HG03025 (cell line): ENCODE data around the gene BTRC.
"Not testable (repeated sequence)": the region's sequence is repeated elsewhere in the genome, so short reads cannot be mapped to it uniquely, and the experiment has no call there.

Experiments used
- ATAC-seq: cut with Tn5 transposase; IDR thresholded peaks from one replicate; pipeline ENCODE4 v1.9.1; 2021; ENCODE audit warnings: mild to moderate bottlenecking, moderate library complexity; ENCODE audit not compliant: unreplicated experiment, low FRiP score

BTRC gene

GRCh38 chr10:101385866-101386658 lies 32.1 kb downstream of the BTRC start:
- no peak for ATAC-seq

- no peak for ATAC-seq
Measured at GRCh38 chr10:101386659-101387259, 32.8 kb downstream of the BTRC start.

GRCh38 chr10:101388676-101389276 lies 34.8 kb downstream of the BTRC start:
- ATAC-seq, result no peak

GRCh38 chr10:101389532-101389931 lies 35.6 kb downstream of the BTRC start:
- ATAC-seq, result not testable (repeated sequence)

- no peak for ATAC-seq
Measured at GRCh38 chr10:101389986-101390531, 36.1 kb downstream of the BTRC start.

- no peak for ATAC-seq
Measured at GRCh38 chr10:101393378-101393777, 39.4 kb downstream of the BTRC start.

- ATAC-seq, result no peak
Measured at GRCh38 chr10:101394524-101395133, 40.7 kb downstream of the BTRC start.

GRCh38 chr10:101397140-101397539 lies 43.2 kb downstream of the BTRC start:
- ATAC-seq, result no peak

- ATAC-seq, result no peak
Measured at GRCh38 chr10:101400585-101400984, 46.6 kb downstream of the BTRC start.

- ATAC-seq, result no peak
Measured at GRCh38 chr10:101402711-101403110, 48.7 kb downstream of the BTRC start.

GRCh38 chr10:101403161-101403560 lies 49.2 kb downstream of the BTRC start:
- no peak for ATAC-seq

GRCh38 chr10:101405001-101405400 lies 51.0 kb downstream of the BTRC start:
- ATAC-seq, result no peak

- ATAC-seq, result no peak
Measured at GRCh38 chr10:101411598-101411997, 57.6 kb downstream of the BTRC start.

GRCh38 chr10:101414034-101414433 lies 60.1 kb downstream of the BTRC start:
- no peak for ATAC-seq

GRCh38 chr10:101415884-101416283 lies 61.9 kb downstream of the BTRC start:
- ATAC-seq, result no peak

GRCh38 chr10:101421967-101422366 lies 68.0 kb downstream of the BTRC start:
- not testable (repeated sequence) for ATAC-seq

- ATAC-seq, result no peak
Measured at GRCh38 chr10:101425535-101425934, 71.6 kb downstream of the BTRC start.

GRCh38 chr10:101428036-101428435 lies 74.1 kb downstream of the BTRC start:
- no peak for ATAC-seq

GRCh38 chr10:101429423-101429822 lies 75.5 kb downstream of the BTRC start:
- ATAC-seq, result no peak

- ATAC-seq, result no peak
Measured at GRCh38 chr10:101436302-101436701, 82.3 kb downstream of the BTRC start.

GRCh38 chr10:101438881-101439391 lies 85.0 kb downstream of the BTRC start:
- ATAC-seq, result no peak
